Smooth muscle cell (in vitro differentiated cells): Measurements from ENCODE around the gene GNB1L. TPM values are rescaled to one million over a fixed set of nuclear protein-coding genes. Genes with fewer than 3 reads are reported as not detected.

ENCODE experiments used
- DNase-seq: peaks from one replicate; lab custom pipeline; 2025; ENCODE audit not compliant: unreplicated experiment; lab: John Stamatoyannopoulos, UW
- H2AFZ ChIP-seq: fragments of 200-600 bp; sonication (generic); 2 replicates; pipeline ENCODE4 v1.6.0; 2016; ENCODE audit warnings: antibody characterized with exemption, low read depth, mild to moderate bottlenecking
- H3F3A ChIP-seq: fragments of 200-600 bp; sonication (generic); 2 replicates; pipeline ENCODE4 v1.6.0; 2017; ENCODE audit warnings: antibody characterized with exemption, low read depth
- H3K27ac ChIP-seq: fragments of 200-600 bp; sonication (generic); 2 replicates; pipeline ENCODE4 v1.5.1; 2016; ENCODE audit warnings: low read depth, mild to moderate bottlenecking
- H3K27me3 ChIP-seq: fragments of 200-600 bp; sonication (generic); 2 replicates; pipeline ENCODE4 v1.6.1; 2016; ENCODE audit warnings: low read depth, mild to moderate bottlenecking
- H3K36me3 ChIP-seq: fragments of 200-600 bp; sonication (generic); 2 replicates; pipeline ENCODE4 v1.5.1; 2016; ENCODE audit warnings: low read depth
- H3K4me1 ChIP-seq: fragments of 200-600 bp; sonication (generic); 2 replicates; pipeline ENCODE4 v1.5.1; 2016; ENCODE audit warnings: low read depth
- H3K4me2 ChIP-seq: fragments of 200-600 bp; sonication (generic); 2 replicates; pipeline ENCODE4 v1.6.0; 2016; ENCODE audit warnings: mild to moderate bottlenecking
- H3K4me3 ChIP-seq: fragments of 200-600 bp; sonication (generic); 2 replicates; pipeline ENCODE4 v1.5.1; 2016; ENCODE audit warnings: mild to moderate bottlenecking
- H3K79me2 ChIP-seq: fragments of 200-600 bp; sonication (generic); 2 replicates; pipeline ENCODE4 v1.6.0; 2016; ENCODE audit warnings: low read depth, mild to moderate bottlenecking
- H3K9ac ChIP-seq: fragments of 200-600 bp; sonication (generic); 2 replicates; pipeline ENCODE4 v1.6.0; 2016; ENCODE audit warnings: low read depth
- H3K9me3 ChIP-seq: fragments of 200-600 bp; sonication (generic); replicated peaks from 2 replicates; pipeline ENCODE4 v1.5.1; 2016; ENCODE audit warnings: low read depth
- H4K20me1 ChIP-seq: fragments of 200-600 bp; sonication (generic); 2 replicates; pipeline ENCODE4 v1.6.0; 2016; ENCODE audit warnings: low read depth
- WGBS: methylation state at CpG from one replicate; pipeline ENCODE4 v1.1.7; 2016; ENCODE audit warnings: low lambda C conversion rate; 5-methylcytosine and 5-hydroxymethylcytosine counted together
- polyA plus RNA-seq: library from polyadenylated mRNA; unstranded; fragments of >200 nt; fragmentation: Nextera tagmentation; extraction: Ambion mirVana; gene quantifications from 2 replicates; pipeline ENCODE4 v1.2.1, GENCODE V29; 2016
- total RNA-seq: library from RNA; depleted of rRNA; stranded (reverse); fragments of >200 nt; gene quantifications from 2 replicates; pipeline ENCODE4 v1.2.3, GENCODE V29; 2014
- TF ChIP-seq, protein P1 (sequence below): fragments of 200-600 bp; sonication (generic); IDR thresholded peaks from 2 replicates; pipeline ENCODE4 v1.5.1; 2017; ENCODE audit warnings: borderline replicate concordance, mild to moderate bottlenecking, antibody characterized with exemption; ENCODE audit not compliant: insufficient read depth, poor library complexity, severe bottlenecking

GNB1L gene
- total and polyA plus RNA-seq, 2 experiments from 2014 or later, result 4.1 to 7.4 TPM

DNA sequence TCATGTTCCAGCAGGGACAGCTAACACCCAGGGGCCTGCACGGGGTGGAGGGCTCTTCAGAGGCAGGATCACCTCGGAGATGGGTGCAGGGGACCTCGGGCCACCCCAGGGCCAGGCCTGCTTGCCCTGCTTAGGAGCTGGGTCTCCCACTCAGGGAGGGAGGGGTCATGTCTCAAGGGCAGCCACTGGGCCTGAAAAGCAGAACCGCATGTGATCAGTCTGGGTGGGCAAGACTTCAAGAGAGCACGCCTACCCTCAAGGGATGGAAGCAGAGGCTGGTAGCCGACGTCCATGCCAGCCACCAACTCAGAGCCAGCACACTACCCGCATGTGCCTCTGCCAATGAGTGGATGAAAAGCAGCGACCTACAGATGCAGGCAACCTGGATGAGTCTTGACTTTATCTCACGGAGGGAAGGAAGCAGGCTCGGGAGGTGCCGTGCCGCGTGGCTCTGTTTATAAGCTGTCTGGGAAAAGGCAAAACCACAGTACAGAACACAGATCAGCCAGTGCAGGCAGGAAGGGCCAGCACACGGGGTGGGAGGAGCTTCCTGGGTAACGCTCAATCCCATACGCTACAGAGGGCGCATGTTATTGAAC is 78.1 kb downstream of the GNB1L start:
- no peaks in the 10 kb centered on the region for H3K4me1 ChIP-seq
- no peaks in the 10 kb centered on the region for H3K36me3 ChIP-seq
- TF ChIP-seq, protein P1, sequence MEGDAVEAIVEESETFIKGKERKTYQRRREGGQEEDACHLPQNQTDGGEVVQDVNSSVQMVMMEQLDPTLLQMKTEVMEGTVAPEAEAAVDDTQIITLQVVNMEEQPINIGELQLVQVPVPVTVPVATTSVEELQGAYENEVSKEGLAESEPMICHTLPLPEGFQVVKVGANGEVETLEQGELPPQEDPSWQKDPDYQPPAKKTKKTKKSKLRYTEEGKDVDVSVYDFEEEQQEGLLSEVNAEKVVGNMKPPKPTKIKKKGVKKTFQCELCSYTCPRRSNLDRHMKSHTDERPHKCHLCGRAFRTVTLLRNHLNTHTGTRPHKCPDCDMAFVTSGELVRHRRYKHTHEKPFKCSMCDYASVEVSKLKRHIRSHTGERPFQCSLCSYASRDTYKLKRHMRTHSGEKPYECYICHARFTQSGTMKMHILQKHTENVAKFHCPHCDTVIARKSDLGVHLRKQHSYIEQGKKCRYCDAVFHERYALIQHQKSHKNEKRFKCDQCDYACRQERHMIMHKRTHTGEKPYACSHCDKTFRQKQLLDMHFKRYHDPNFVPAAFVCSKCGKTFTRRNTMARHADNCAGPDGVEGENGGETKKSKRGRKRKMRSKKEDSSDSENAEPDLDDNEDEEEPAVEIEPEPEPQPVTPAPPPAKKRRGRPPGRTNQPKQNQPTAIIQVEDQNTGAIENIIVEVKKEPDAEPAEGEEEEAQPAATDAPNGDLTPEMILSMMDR, result no peak
- no peaks in the 10 kb centered on the region for H4K20me1 ChIP-seq
- H3K4me3 ChIP-seq, result no peak overlapping the region
- no peaks in the 10 kb centered on the region for H3K9me3 ChIP-seq
- no peak overlapping the region for H3K4me2 ChIP-seq
- no peak overlapping the region for H2AFZ ChIP-seq
- no peaks in the 10 kb centered on the region for H3F3A ChIP-seq
- H3K27ac ChIP-seq, result no peak overlapping the region
- no peaks in the 10 kb centered on the region for H3K79me2 ChIP-seq
- 67% methylated on average over 18 of the region's 18 CpGs for WGBS
- H3K27me3 ChIP-seq, result peaks cover 33% of the 10 kb centered on the region
- H3K9ac ChIP-seq, result no peak overlapping the region
- no peak for DNase-seq

DNA sequence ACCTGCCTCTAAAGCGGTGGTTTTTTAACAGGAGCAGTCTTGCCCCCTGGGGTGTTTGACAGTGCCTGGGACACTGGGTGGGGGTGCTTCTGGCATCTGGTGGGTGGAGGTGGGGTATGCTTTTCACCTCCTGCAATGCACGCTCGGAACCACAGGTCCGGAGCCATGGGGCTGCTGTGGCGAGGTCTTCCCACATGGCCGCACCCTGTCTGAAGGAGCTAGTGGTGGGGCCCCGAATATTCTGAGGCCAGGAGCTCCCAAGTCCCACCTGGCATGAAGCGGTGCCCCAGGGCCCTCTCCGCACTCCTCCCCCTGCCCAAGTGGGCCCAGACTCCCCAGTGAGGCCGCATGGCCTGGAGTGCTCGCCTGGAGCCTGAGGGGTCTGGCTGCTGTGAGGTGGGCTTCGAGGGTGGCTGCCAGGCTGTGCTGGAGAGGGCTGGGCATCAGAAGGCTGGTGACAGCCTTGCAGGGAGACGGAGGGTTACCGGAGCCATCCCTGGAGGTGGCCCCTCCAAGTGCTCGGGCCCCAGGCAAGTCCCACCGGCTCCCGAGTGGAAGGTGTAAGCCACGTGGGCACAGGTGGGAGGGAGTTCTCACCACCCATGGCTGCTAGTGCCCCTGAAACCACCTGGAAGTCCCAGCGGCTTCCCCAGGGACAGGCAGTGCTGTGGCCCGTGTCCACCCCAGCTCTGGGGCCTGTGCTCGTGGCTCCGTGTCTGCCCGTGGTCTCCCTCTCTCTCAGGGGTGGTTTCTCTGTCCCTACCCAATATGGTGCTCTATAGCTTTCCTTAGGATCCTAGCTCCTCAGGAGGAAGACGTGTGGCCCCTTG is 79.0 kb downstream of the GNB1L start:
- no peak for DNase-seq
- Histone ChIP-seq H3K4me1 (no peaks in the 10 kb centered on the region), H3K79me2 (no peaks in the 10 kb centered on the region), H3K36me3 (no peaks in the 10 kb centered on the region), H3F3A (no peaks in the 10 kb centered on the region), H3K9me3 (no peaks in the 10 kb centered on the region), H3K27me3 (peaks cover 42% of the 10 kb centered on the region), H3K4me2 (no peak overlapping the region), H3K9ac (no peak overlapping the region), H4K20me1 (no peaks in the 10 kb centered on the region), H2AFZ (no peak overlapping the region), H3K4me3 (no peak overlapping the region), H3K27ac (no peak overlapping the region)
- TF ChIP-seq, protein P1, result no peak
- 92% methylated on average over 24 of the region's 24 CpGs for WGBS

DNA sequence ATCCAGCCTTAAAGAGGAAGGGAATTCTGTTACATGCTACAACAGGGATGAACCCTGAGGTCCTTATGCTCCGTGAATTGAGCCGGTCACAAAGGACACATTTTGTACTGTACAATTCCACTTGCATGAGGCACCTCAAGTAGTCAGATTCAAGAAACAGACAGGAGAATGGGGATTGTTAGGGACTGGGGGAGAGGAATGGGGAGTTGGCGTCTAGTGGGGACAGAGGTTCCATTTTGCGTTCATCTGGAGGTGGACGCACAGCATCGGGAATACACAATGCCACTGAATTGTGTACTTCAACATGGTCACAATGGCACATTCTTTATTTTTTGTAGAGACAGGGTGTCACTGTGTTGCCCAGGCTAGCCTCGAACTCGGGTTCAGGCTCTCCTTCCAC is 80.0 kb downstream of the GNB1L start:
- DNase-seq, result no peak
- H3K27me3 ChIP-seq, result peaks cover 53% of the 10 kb centered on the region
- WGBS, result 92% methylated on average over 8 of the region's 8 CpGs

More for the DNA sequence above, 80.0 kb downstream of the GNB1L start:
- TF ChIP-seq, protein P1, result no peak
- no peak overlapping the region for H3K9ac ChIP-seq
- H3K4me3 ChIP-seq, result no peak overlapping the region
- H3K4me1 ChIP-seq, result no peaks in the 10 kb centered on the region
- no peaks in the 10 kb centered on the region for H3K36me3 ChIP-seq
- no peak overlapping the region for H2AFZ ChIP-seq
- H4K20me1 ChIP-seq, result no peaks in the 10 kb centered on the region
- H3F3A ChIP-seq, result no peaks in the 10 kb centered on the region
- H3K4me2 ChIP-seq, result no peak overlapping the region
- H3K79me2 ChIP-seq, result no peaks in the 10 kb centered on the region
- no peak overlapping the region for H3K27ac ChIP-seq
- H3K9me3 ChIP-seq, result no peaks in the 10 kb centered on the region
